Left forelimb (tissue), 1 donor: ENCODE data around the gene SMARCA5.
"Not testable (repeated sequence)": the region's sequence is repeated elsewhere in the genome, so short reads cannot be mapped to it uniquely, and the experiment has no call there.

Experiments used
- DNase-seq: peaks from one replicate; pipeline ENCODE4 v3.0.0-alpha.2; 2018; ENCODE audit warnings: low spot score

The SMARCA5 gene, protein sequence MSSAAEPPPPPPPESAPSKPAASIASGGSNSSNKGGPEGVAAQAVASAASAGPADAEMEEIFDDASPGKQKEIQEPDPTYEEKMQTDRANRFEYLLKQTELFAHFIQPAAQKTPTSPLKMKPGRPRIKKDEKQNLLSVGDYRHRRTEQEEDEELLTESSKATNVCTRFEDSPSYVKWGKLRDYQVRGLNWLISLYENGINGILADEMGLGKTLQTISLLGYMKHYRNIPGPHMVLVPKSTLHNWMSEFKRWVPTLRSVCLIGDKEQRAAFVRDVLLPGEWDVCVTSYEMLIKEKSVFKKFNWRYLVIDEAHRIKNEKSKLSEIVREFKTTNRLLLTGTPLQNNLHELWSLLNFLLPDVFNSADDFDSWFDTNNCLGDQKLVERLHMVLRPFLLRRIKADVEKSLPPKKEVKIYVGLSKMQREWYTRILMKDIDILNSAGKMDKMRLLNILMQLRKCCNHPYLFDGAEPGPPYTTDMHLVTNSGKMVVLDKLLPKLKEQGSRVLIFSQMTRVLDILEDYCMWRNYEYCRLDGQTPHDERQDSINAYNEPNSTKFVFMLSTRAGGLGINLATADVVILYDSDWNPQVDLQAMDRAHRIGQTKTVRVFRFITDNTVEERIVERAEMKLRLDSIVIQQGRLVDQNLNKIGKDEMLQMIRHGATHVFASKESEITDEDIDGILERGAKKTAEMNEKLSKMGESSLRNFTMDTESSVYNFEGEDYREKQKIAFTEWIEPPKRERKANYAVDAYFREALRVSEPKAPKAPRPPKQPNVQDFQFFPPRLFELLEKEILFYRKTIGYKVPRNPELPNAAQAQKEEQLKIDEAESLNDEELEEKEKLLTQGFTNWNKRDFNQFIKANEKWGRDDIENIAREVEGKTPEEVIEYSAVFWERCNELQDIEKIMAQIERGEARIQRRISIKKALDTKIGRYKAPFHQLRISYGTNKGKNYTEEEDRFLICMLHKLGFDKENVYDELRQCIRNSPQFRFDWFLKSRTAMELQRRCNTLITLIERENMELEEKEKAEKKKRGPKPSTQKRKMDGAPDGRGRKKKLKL

GRCh38 chr4:143513314-143514168 is at the start of gene SMARCA5:
SMARCA5 (plus strand) TSS chr4:143513702; CDS start chr4:143513925, 223 bp downstream.
- peak; percentile 96 for DNase-seq

DNA sequence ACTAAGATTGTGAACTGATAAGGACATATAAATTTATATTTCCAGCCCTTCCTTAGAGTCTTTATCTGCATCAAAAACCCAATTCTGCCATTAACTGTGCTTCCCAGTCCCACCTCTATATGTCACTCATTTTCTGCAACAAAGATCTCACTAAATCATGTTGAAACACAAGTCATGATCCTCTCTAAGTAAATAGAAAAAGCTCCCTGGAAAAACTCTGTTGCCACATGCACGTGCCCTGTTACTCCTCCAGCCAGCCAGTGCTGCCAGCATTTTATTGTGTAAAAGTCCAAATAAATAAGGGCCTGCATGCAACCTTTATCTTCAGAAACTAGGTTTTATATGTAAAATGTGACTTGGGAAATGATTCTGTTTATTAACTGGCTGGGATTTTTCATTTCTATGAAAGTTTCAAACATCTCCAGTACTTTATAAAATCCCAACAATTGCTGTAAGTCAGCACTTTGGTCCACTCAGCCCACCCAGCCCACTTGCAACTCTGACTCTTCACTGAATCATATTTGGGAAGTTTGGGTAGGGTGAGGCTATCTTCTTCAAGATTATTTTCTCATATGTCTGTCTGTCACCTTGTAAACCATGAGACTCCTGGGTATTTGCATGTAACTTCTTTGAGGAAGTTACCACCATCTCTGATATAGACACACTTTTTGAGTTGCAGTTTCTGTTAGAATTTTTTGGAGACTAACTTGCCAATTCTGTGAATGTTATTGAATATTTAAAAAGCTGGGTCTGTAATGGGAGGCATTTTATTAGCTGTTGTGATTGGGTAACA is 40.0 kb upstream of the SMARCA5 start:
- DNase-seq, result no peak

- DNase-seq, result no peak
Measured at GRCh38 chr4:143477487-143477886, 36.0 kb upstream of the SMARCA5 start.

- DNase-seq, result no peak
Measured at GRCh38 chr4:143481361-143481760, 32.1 kb upstream of the SMARCA5 start.

DNA sequence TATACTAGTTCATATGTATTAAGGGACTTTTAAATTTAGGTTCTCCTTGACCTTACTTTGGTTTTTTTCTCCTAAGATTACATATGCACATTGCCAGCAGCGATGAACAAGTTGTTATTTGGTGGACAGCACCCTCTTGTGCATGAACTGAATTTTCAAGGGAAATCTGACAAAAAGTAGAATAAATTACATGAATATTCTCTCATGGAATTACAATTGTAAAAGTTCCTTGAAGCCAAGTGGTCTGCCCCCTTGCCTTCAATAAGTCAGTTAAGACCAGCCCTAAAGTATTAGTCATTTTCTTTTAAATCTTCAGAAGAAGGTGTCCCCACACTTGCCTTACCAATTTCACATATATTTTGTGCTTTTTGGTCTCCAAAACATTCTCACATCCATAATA is 30.7 kb upstream of the SMARCA5 start:
- no peak for DNase-seq

DNA sequence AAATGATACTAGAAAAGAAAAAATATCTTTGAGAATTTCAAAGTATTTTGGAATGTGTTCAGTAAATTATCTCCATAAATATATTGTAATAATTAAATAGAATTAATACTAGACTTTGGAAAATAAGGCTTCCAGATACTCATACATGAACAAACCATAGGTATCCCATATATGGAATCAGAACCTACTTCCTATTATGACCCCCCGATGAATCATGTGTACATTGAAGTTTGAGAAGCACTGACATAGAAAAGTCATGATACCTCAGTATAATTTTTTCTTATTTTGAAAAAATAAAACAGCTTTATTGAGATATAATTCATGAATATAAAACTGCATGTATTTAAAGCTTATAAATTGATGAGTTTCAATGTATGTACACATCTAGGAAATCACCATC is 27.2 kb upstream of the SMARCA5 start:
- no peak for DNase-seq

GRCh38 chr4:143488687-143489086 is 24.8 kb upstream of the SMARCA5 start:
- no peak for DNase-seq

- no peak for DNase-seq
Measured at GRCh38 chr4:143489106-143489505, 24.4 kb upstream of the SMARCA5 start.

GRCh38 chr4:143498021-143498420 is 15.5 kb upstream of the SMARCA5 start:
- DNase-seq, result no peak

DNA sequence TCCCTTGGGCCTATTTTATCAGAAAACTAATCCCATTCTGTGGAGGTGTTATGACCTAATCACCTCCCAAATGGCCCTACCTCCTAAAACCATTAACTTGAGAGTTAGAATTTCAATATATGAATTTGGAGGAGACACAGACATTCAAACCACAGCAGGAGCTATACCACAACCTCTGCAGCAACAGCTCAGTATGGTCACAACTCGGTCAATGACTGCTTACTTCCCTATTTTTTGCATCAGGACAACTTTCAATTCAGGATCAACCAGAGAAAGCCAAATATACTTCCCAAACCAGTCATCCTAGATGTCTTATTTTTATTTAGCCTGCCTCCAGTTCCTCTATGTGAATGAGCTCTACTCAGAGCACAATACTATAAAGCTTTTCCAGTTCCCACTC is 11.3 kb upstream of the SMARCA5 start:
- DNase-seq, result no peak

DNA sequence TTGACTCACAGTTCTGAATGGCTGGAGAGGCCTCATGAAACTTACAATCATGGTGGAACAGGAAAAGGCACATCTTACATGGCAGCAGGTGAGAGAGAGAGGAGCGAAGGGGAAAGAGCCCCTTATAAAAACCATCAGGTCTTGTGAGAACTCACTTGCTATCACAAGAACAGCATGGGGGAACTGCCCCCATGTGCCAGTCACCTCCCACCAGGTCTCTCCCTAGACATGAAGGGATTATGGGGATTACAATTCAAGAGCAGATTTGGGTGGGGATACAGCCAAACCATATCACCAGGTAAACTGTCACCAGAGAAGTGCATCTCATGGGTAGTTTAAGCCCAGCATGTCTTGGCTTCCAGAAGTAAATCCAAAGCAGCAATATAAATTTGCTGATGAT is 7.5 kb upstream of the SMARCA5 start:
- DNase-seq, result no peak

DNA sequence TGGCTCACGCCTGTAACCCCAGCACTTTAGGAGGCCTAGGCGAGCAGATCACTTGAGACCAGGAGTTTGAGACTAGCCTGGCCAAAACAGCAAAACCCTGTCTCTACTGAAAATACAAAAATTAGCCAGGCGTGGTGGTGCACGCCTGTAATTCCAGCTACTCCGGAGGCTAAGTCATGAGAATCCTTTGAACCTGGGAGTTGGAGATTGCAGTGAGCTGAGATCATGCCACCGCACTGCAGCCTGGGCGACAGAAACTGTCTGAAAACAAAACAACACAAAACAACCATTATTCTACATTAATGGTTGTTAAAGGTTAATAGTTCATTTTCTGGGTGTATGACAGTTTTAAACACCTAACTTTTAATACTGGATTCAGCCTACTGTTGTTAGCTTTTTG is 1.6 kb upstream of the SMARCA5 start:
- DNase-seq, result no peak

- no peak for DNase-seq
Measured at GRCh38 chr4:143512978-143513313, 556 bp upstream of the SMARCA5 start.

GRCh38 chr4:143514169-143514495 is 630 bp downstream of the SMARCA5 start:
- no peak for DNase-seq

- peak; percentile 78 for DNase-seq
Measured at GRCh38 chr4:143514497-143514896, 995 bp downstream of the SMARCA5 start.

- no peak for DNase-seq
Measured at GRCh38 chr4:143514901-143515300, 1.4 kb downstream of the SMARCA5 start.

DNA sequence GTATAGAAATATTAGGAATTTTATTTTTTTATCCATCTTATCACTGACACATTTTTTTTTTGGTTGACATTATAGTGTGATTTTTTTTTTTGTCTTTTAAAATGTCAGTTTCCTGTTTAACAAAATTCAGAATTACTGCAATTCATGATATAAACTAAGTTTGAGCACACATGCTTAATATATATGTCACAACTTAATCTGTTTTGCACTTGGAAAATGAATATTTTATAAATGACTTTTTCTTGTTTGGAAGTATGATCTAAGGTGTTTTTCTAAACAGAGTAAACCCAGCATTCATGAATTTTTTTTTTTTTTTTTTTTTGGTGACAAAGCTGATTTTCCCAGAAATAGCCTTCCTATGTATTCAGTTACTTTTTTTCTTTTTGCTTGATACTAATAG is 2.4 kb downstream of the SMARCA5 start:
- DNase-seq, result no peak

- no peak for DNase-seq
Measured at GRCh38 chr4:143517764-143518163, 4.3 kb downstream of the SMARCA5 start.

DNA sequence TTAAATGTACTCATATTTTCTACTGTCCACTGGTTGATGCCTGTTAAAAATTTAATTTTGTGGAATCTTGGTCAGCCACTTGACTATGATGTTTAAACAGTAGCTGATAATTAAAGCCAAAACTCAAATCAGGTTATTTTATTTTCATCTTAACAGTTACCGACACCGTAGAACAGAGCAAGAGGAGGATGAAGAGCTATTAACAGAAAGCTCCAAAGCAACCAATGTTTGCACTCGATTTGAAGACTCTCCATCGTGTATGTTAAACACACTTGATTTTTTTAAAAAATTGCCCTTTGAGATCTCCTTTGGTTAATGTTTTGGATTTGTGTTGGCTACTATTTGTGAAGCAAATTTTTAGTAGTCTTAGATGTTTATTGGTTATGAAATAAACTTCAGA is 10.7 kb downstream of the SMARCA5 start:
- no peak for DNase-seq

GRCh38 chr4:143528046-143528445 is 14.5 kb downstream of the SMARCA5 start:
- DNase-seq, result not testable (repeated sequence)

- DNase-seq, result no peak
Measured at GRCh38 chr4:143531380-143531779, 17.9 kb downstream of the SMARCA5 start.
